ENCODE measurements around the gene IFT88.

The IFT88 gene, protein sequence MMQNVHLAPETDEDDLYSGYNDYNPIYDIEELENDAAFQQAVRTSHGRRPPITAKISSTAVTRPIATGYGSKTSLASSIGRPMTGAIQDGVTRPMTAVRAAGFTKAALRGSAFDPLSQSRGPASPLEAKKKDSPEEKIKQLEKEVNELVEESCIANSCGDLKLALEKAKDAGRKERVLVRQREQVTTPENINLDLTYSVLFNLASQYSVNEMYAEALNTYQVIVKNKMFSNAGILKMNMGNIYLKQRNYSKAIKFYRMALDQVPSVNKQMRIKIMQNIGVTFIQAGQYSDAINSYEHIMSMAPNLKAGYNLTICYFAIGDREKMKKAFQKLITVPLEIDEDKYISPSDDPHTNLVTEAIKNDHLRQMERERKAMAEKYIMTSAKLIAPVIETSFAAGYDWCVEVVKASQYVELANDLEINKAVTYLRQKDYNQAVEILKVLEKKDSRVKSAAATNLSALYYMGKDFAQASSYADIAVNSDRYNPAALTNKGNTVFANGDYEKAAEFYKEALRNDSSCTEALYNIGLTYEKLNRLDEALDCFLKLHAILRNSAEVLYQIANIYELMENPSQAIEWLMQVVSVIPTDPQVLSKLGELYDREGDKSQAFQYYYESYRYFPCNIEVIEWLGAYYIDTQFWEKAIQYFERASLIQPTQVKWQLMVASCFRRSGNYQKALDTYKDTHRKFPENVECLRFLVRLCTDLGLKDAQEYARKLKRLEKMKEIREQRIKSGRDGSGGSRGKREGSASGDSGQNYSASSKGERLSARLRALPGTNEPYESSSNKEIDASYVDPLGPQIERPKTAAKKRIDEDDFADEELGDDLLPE

GRCh38 chr13:20566898-20567874 lies at the start of gene IFT88:
TSS of gene IFT88 (plus strand) at chr13:20567157. CDS start at chr13:20574386, 7,229 bp downstream.
- DNase-seq (ENCODE audit: low read depth in 2 of 3, low spot score in 2 of 3): peak; percentile 48 to 73 (median 69)

GRCh38 chr13:20518660-20519100 lies 48.3 kb upstream of the IFT88 start:
- no peak for DNase-seq (ENCODE audit: low read depth in 2 of 3, low spot score in 2 of 3)

DNA sequence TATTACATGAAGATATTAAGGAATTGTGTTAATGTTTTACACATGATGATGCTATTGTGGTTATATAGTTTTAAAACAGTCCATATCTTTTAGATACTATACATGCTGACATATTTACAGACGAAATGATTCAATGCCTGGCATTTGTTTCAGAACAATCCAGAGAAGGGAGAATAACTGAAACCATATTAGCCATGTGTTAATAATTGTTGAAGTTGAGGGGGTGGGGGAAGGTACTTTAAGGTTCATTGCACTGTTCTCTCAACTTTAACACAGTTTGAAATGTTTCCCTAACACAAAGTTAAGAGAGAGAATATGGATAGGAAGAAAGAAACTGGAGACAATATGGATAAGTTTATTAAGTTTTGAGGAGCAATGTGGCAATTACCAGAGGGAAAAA lies 47.1 kb upstream of the IFT88 start:
- no peak for DNase-seq (ENCODE audit: low read depth in 2 of 3, low spot score in 2 of 3)

- no peak for DNase-seq (ENCODE audit: low read depth in 2 of 3, low spot score in 2 of 3)
These were observed 45.4 kb upstream of the IFT88 start for GRCh38 chr13:20521364-20522115.

DNA sequence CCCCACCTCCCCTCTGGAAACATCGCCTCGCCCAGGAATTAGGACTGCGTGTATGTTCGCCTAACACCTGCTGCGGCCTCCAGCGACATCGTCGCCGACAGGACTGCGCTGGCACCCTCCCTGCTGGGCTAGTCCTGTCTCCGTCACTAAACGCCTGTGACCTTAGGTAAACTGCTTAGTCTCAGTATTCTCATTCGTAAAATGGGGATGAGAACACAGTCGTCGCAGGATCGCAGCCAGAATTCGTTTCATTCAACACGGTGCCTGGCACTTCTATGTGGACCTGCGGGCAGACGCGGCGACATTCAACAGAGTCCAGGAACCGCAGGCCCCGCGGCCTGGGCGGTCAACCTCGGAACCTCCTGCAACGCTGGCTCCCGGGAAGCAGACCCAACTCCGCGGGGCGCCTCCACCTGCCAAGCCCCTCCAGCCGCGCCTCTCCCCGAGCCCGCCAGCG lies 41.8 kb upstream of the IFT88 start:
- DNase-seq (ENCODE audit: low read depth in 2 of 3, low spot score in 2 of 3): peak in 1 of 3 experiments; percentile 3

- DNase-seq (ENCODE audit: low read depth in 2 of 3, low spot score in 2 of 3): peak; percentile 30 to 47 (median 40)
These were observed 41.1 kb upstream of the IFT88 start, which contains the start of gene CRYL1 for GRCh38 chr13:20525601-20526544. TSS of gene CRYL1 (minus strand) at chr13:20525857. CDS start at chr13:20525794, 63 bp downstream.

DNA sequence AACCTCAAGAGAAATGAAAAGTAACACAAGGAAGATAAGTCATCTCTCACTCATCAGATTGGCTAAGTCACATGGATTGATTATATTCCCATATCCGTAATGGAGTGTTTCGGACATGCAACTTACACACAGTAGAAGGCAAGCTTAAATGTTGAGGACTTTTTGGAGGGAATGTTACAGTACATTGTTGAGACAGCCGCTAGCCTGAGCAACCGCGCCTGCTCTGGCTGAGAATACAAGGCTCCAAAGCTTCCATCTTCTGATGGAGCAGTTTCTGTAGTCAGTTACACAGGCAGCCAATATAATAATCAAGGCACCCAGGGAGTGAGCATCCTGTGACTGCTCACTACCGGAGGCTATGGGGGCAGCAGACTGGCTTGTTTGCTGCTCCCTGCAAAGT lies 40.3 kb upstream of the IFT88 start:
- DNase-seq (ENCODE audit: low read depth in 2 of 3, low spot score in 2 of 3): no peak

GRCh38 chr13:20528452-20528851 lies 38.5 kb upstream of the IFT88 start:
- no peak for DNase-seq (ENCODE audit: low read depth in 2 of 3, low spot score in 2 of 3)

- DNase-seq (ENCODE audit: low read depth in 2 of 3, low spot score in 2 of 3): no peak
These were observed 32.8 kb upstream of the IFT88 start for GRCh38 chr13:20534038-20534608.

GRCh38 chr13:20536992-20537391 lies 30.0 kb upstream of the IFT88 start:
- no peak for DNase-seq (ENCODE audit: low read depth in 2 of 3, low spot score in 2 of 3)

DNA sequence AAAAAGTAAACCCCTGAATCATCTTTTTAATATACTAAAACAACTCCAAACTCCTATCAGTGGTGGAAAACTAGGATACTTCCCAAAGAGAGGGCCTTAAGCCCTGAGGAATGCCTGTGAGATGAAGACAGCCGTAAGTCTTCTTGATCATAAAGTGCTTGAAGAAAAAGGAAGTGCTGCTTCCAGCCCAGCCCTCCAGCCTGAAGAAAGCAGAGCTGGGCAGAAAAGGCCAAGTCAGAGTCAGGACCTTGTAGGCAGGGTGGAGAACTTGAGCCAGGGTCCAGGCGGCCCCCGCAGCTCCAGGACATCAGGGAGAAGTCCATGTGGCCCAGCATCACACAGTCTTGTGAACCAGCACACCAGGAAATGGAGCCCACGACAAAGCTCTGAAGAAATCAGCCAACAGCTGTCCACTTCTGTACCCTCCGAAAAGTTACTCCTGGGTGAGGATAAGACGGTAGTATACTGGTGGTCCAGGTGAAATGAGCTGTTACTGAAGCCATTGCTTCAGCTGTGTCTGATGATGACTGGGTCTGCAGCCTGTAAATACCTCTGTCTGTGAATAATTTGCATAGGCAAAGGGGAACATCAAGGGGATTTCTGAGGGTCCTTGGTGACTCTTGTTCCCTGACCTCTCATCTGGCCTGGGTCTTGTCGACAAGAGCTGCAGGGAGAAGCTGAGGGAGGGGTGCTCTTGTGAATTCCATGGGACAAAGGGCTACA lies 22.6 kb upstream of the IFT88 start:
- DNase-seq (ENCODE audit: low read depth in 2 of 3, low spot score in 2 of 3): no peak

- no peak for DNase-seq (ENCODE audit: low read depth in 2 of 3, low spot score in 2 of 3)
These were observed 20.4 kb upstream of the IFT88 start for GRCh38 chr13:20546556-20546955.

DNA sequence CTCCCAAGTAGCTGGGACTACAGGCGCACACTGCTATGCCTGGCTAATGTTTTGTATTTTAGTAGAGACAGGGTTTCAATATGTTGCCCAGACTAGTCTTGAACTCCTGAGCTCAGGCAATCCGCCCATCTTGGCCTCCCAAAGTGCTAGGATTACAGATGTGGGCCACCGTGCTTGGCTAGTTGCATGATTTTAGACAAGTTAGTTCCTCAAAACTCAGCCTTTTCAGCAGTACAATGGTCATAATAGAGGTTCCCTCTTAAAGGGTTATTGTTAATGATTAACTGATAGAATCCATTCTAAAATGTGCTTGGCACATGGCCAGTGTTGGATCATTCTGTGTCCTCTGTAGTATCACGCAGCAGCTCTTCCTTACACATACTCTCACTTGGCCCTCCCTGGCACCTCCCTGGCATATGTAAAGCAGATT lies 19.5 kb upstream of the IFT88 start:
- DNase-seq (ENCODE audit: low read depth in 2 of 3, low spot score in 2 of 3): no peak

DNA sequence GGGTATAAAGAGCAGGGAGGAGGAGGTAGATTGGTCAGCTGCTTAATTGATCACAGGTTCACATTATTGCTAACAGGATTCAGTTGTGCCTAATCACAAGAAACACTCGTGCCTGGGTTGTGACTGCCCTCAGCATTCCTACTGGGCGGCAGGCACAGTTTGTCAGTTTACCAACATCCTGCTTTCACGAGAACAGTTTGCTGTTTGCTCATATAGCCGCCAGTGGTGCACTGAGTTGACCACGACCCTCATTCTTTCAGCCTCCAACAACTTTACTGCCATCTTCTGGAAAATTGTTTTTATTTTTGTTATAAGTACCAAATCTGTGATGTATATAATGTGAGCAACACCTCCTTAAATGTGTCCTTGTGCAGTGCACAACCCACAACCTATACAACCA lies 16.2 kb upstream of the IFT88 start:
- DNase-seq (ENCODE audit: low read depth in 2 of 3, low spot score in 2 of 3): no peak

- no peak for DNase-seq (ENCODE audit: low read depth in 2 of 3, low spot score in 2 of 3)
These were observed 13.6 kb upstream of the IFT88 start for GRCh38 chr13:20553311-20553710.

GRCh38 chr13:20558982-20559381 lies 8.0 kb upstream of the IFT88 start:
- no peak for DNase-seq (ENCODE audit: low read depth in 2 of 3, low spot score in 2 of 3)

DNA sequence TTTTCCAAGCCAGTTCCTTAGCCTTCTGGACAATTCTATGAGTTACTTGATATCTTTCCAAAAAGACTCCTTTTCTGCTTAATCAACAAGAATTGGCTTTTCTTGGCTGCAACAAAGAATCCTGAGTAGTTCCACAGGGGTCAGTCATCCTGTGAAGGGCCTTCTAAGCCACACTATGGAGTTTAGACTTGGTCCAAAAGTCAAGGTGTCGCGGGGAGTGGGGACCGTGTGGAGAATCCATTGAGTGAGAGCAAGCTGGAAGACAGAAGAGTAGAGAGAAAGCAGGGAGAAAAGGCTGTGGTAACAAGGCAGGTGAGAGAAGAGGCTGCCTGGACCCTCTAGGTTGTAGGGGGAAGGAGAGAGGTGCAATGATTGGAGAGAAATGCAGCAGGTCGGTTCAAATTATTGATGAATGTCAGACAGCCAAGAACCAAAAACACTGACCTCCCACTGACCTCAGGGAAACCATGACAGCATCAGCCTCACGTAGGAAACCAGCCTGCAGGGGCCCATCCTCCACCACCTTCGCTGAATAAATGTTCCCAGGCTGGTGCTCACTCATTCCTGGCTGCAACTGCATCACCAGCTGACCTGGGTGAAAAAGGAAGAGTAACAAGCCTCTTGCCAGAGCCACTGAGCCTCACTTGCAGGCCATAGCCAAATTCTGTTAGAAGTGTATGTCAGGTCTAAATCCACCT lies 7.1 kb upstream of the IFT88 start:
- DNase-seq (ENCODE audit: low read depth in 2 of 3, low spot score in 2 of 3): no peak

Data from activated CD8-positive, alpha-beta memory T cell treated with anti-CD3 and anti-CD28 coated beads for 48 hours (primary cell).